Measurements from ENCODE around the gene PAXIP1. TPM values are rescaled to one million over a fixed set of nuclear protein-coding genes. Genes with fewer than 3 reads are reported as not detected.

PAXIP1 gene
- total and polyA plus RNA-seq, 8 donors: 10.6 to 22.3 (median 19.6) TPM

GRCh38 chr7:154986200-154986945, 16.6 kb downstream of the PAXIP1 start:
- peaks cover 0 to 8% of the 10 kb centered on the region in 2 donors for H3K36me3 ChIP-seq
- no peak for ATAC-seq
- H3K4me3 ChIP-seq: no peak overlapping the region
- H3K9me3 ChIP-seq: no peaks in the 10 kb centered on the region
- intact Hi-C loops (cut with DNase I): no loop called here
- H3K4me1 ChIP-seq: no peaks in the 10 kb centered on the region
- no peak for TF ChIP-seq CTCF (IDR thresholded peaks at IDR 0.05)
- no peak for DNase-seq
- H3K27me3 ChIP-seq: no peaks in the 10 kb centered on the region
- H3K27ac ChIP-seq: no peak overlapping the region

GRCh38 chr7:154985230-154985629, 17.7 kb downstream of the PAXIP1 start:
- intact Hi-C loops (cut with DNase I): no loop called here
- H3K4me3 ChIP-seq: no peak overlapping the region
- peaks cover 0 to 16% of the 10 kb centered on the region in 2 donors for H3K36me3 ChIP-seq
- H3K4me1 ChIP-seq: no peaks in the 10 kb centered on the region
- H3K9me3 ChIP-seq: no peaks in the 10 kb centered on the region
- H3K27ac ChIP-seq: no peak overlapping the region
- no peaks in the 10 kb centered on the region for H3K27me3 ChIP-seq
- DNase-seq (no peak), ATAC-seq (no peak)
- TF ChIP-seq CTCF (IDR thresholded peaks at IDR 0.05): no peak

- no peak overlapping the region for H3K4me3 ChIP-seq
- no peak for ATAC-seq
- no peaks in the 10 kb centered on the region for H3K27me3 ChIP-seq
- peak in 1 of 4 donors; percentile 7 for DNase-seq
- H3K4me1 ChIP-seq: no peaks in the 10 kb centered on the region
- intact Hi-C loops (cut with DNase I): no loop called here
- H3K36me3 ChIP-seq: peaks cover 0 to 16% of the 10 kb centered on the region in 2 donors
- no peaks in the 10 kb centered on the region for H3K9me3 ChIP-seq
- H3K27ac ChIP-seq: no peak overlapping the region
- no peak for TF ChIP-seq CTCF (IDR thresholded peaks at IDR 0.05)
Observed at GRCh38 chr7:154984601-154985188, 18.2 kb downstream of the PAXIP1 start.

GRCh38 chr7:154978017-154978416, 24.9 kb downstream of the PAXIP1 start:
- no peak for DNase-seq
- Histone ChIP-seq H3K4me3 (no peak overlapping the region), H3K27me3 (no peaks in the 10 kb centered on the region), H3K4me1 (peaks cover 0 to 8% of the 10 kb centered on the region in 2 donors), H3K27ac (no peak overlapping the region), H3K9me3 (no peaks in the 10 kb centered on the region), H3K36me3 (peaks cover 0 to 31% of the 10 kb centered on the region in 2 donors)
- intact Hi-C loops (cut with DNase I): no loop called here
- ATAC-seq: no peak
- no peak for TF ChIP-seq CTCF (IDR thresholded peaks at IDR 0.05)

GRCh38 chr7:154977250-154977649, 25.7 kb downstream of the PAXIP1 start:
- peaks cover 0 to 29% of the 10 kb centered on the region in 2 donors for H3K36me3 ChIP-seq
- DNase-seq (no peak), ATAC-seq (no peak)
- intact Hi-C loops (cut with DNase I): no loop called here
- H3K9me3 ChIP-seq: no peaks in the 10 kb centered on the region
- H3K4me1 ChIP-seq: peaks cover 0 to 8% of the 10 kb centered on the region in 2 donors
- no peak overlapping the region for H3K4me3 ChIP-seq
- TF ChIP-seq CTCF (IDR thresholded peaks at IDR 0.05): no peak
- H3K27ac ChIP-seq: no peak overlapping the region
- no peaks in the 10 kb centered on the region for H3K27me3 ChIP-seq
